SK-N-SH (cell line): ENCODE measurements around the gene RAB40C. TPM values are rescaled to one million over a fixed set of nuclear protein-coding genes. Genes with fewer than 3 reads are reported as not detected.

Source experiments
- CTCF ChIA-PET: fragments of 300-600, 350-600 bp; formaldehyde crosslinking; extraction: SDS; loops from one replicate; lab custom pipeline; 2021; lab: Yijun Ruan, JAX
- POLR2A ChIA-PET: fragments of 350-600 bp; sonication (Branson Sonifier 250); formaldehyde crosslinking; extraction: SDS; loops from one replicate; lab custom pipeline; 2020; ENCODE audit warnings: antibody characterized with exemption, inconsistent platforms; lab: Yijun Ruan, JAX
- DNase-seq: peaks from one replicate; pipeline ENCODE4 v3.0.0; 2012
- H2AFZ ChIP-seq: fragments of 200-600 bp; sonication (generic); 2 replicates; pipeline ENCODE4 v1.8.1; 2016; ENCODE audit warnings: antibody characterized with exemption, mild to moderate bottlenecking, low read depth
- H3F3A ChIP-seq: fragments of 200-600 bp; sonication (generic); replicated peaks from 2 replicates; pipeline ENCODE3; 2016; ENCODE audit warnings: antibody characterized with exemption, mild to moderate bottlenecking; ENCODE audit not compliant: insufficient read depth
- H3K27ac ChIP-seq, 2 experiments: fragments of 200-500 bp in 1 of 2; fragments of 200-600 bp in 1 of 2; sonication (Bioruptor generic) in 1 of 2; sonication (generic), shearing (Covaris generic) in 1 of 2; 2 replicates each; pipeline versions ENCODE4 v1.5.1 to v1.6.1; 2014 to 2016; ENCODE audit warnings: low read depth in 2 of 2, inconsistent platforms in 1 of 2, low read length in 1 of 2, mild to moderate bottlenecking in 1 of 2, mixed read lengths in 1 of 2
- H3K27me3 ChIP-seq: fragments of 200-600 bp; sonication (generic), shearing (Covaris generic); 2 replicates; pipeline ENCODE4 v1.6.1; 2016; ENCODE audit warnings: mixed run types; ENCODE audit not compliant: insufficient read depth
- H3K36me3 ChIP-seq, 2 experiments: fragments of 200-500 bp in 1 of 2; fragments of 200-600 bp in 1 of 2; sonication (Bioruptor generic) in 1 of 2; sonication (generic) in 1 of 2; replicated peaks in 1 of 2; 2 replicates each; pipeline versions ENCODE3 to v1.5.1; 2014 to 2016; ENCODE audit warnings: low read length in 1 of 2, mild to moderate bottlenecking in 1 of 2; ENCODE audit not compliant: insufficient read depth in 2 of 2, control insufficient read depth in 1 of 2
- H3K4me1 ChIP-seq, 2 experiments: fragments of 200-500 bp in 1 of 2; fragments of 200-600 bp in 1 of 2; sonication (Bioruptor generic) in 1 of 2; sonication (generic), shearing (Covaris generic) in 1 of 2; 2 replicates each; pipeline versions ENCODE4 v1.5.1 to v1.6.1; 2014 to 2016; ENCODE audit warnings: low read depth in 1 of 2, low read length in 1 of 2, mixed run types in 1 of 2; ENCODE audit not compliant: insufficient read depth in 2 of 2, control insufficient read depth in 1 of 2
- H3K4me2 ChIP-seq: fragments of 200-600 bp; sonication (generic), shearing (Covaris generic); 2 replicates; pipeline ENCODE4 v1.6.1; 2017; ENCODE audit warnings: mixed run types
- H3K4me3 ChIP-seq, 2 experiments: fragments of 200-500 bp in 1 of 2; fragments of 200-600 bp in 1 of 2; sonication (Bioruptor generic) in 1 of 2; sonication (generic), shearing (Covaris generic) in 1 of 2; 2 replicates each; pipeline versions ENCODE4 v1.5.1 to v1.8.1; 2014 to 2016; ENCODE audit warnings: low read depth in 2 of 2, inconsistent platforms in 1 of 2, low read length in 1 of 2, mild to moderate bottlenecking in 1 of 2, mixed read lengths in 1 of 2, moderate library complexity in 1 of 2
- H3K79me2 ChIP-seq: fragments of 200-600 bp; sonication (generic); 2 replicates; pipeline ENCODE4 v1.8.1; 2017; ENCODE audit warnings: mild to moderate bottlenecking; ENCODE audit not compliant: insufficient read depth
- H3K9ac ChIP-seq: fragments of 200-600 bp; sonication (generic); 2 replicates; pipeline ENCODE4 v1.6.1; 2017; ENCODE audit warnings: mixed run types
- H3K9me2 ChIP-seq: fragments of 200-600 bp; sonication (generic); 2 replicates; pipeline ENCODE4 v1.6.1; 2017; ENCODE audit warnings: mixed run types
- H3K9me3 ChIP-seq: fragments of 200-600 bp; sonication (generic); 2 replicates; pipeline ENCODE4 v1.6.1; 2017; ENCODE audit warnings: mixed run types, mild to moderate bottlenecking, moderate library complexity
- H4K20me1 ChIP-seq: fragments of 200-600 bp; sonication (generic); 2 replicates; pipeline ENCODE4 v1.6.1; 2017; ENCODE audit warnings: mild to moderate bottlenecking, mixed run types; ENCODE audit not compliant: insufficient read depth
- CHD2 ChIP-seq: fragments of 150-350 bp; IDR thresholded peaks from 2 replicates; pipeline ENCODE4 v1.6.1; 2018; ENCODE audit warnings: low read length; ENCODE audit not compliant: partially characterized antibody
- ELF1 ChIP-seq: IDR thresholded peaks from 2 replicates; pipeline ENCODE4 v1.4.0; 2012
- EP300 ChIP-seq, 2 experiments: IDR thresholded peaks; 2 replicates each; pipeline versions ENCODE4 v1.4.0 to v1.6.1; 2012; ENCODE audit warnings: borderline replicate concordance in 1 of 2, low read depth in 1 of 2, low read length in 1 of 2
- FOXM1 ChIP-seq: IDR thresholded peaks from 2 replicates; pipeline ENCODE4 v1.4.0; 2012; ENCODE audit warnings: low read depth, mild to moderate bottlenecking
- GATA2 ChIP-seq: sonication (generic); formaldehyde crosslinking; IDR thresholded peaks from 2 replicates; pipeline ENCODE4 v1.5.0; 2020; ENCODE audit warnings: mild to moderate bottlenecking, missing genetic modification reagents
- JUND ChIP-seq: IDR thresholded peaks from 2 replicates; pipeline ENCODE4 v1.4.0; 2012
- NFIC ChIP-seq: IDR thresholded peaks from 2 replicates; pipeline ENCODE4 v1.4.0; 2012; ENCODE audit warnings: borderline replicate concordance
- POLR2AphosphoS5 ChIP-seq: IDR thresholded peaks from 2 replicates; pipeline ENCODE4 v1.6.1; 2012; ENCODE audit warnings: low read depth, low read length
- RAD21 ChIP-seq: IDR thresholded peaks from 2 replicates; pipeline ENCODE4 v1.6.1; 2012; ENCODE audit warnings: mild to moderate bottlenecking, low read length
- SMC3 ChIP-seq: IDR thresholded peaks from 2 replicates; pipeline ENCODE4 v1.6.1; 2012; ENCODE audit warnings: low read depth, low read length, improper control_type of control experiment
- TAF1 ChIP-seq: IDR thresholded peaks from 2 replicates; pipeline ENCODE4 v1.6.1; 2012; ENCODE audit warnings: low read depth, mild to moderate bottlenecking, low read length, moderate library complexity, borderline replicate concordance
- TCF12 ChIP-seq: IDR thresholded peaks from 2 replicates; pipeline ENCODE4 v1.4.0; 2012
- TEAD4 ChIP-seq: IDR thresholded peaks from 2 replicates; pipeline ENCODE4 v1.4.0; 2012; ENCODE audit warnings: mild to moderate bottlenecking, borderline replicate concordance; ENCODE audit not compliant: insufficient read depth
- YY1 ChIP-seq: IDR thresholded peaks from 2 replicates; pipeline ENCODE4 v1.4.0; 2012; ENCODE audit warnings: low read depth, mild to moderate bottlenecking
- WGBS: methylation state at CpG from one replicate; pipeline ENCODE4 v1.1.6; 2017; ENCODE audit warnings: low lambda C conversion rate; 5-methylcytosine and 5-hydroxymethylcytosine counted together
- polyA plus RNA-seq, 3 experiments: library from polyadenylated mRNA; depleted of rRNA; stranded (reverse); fragments of >200 nt; gene quantifications; 2 replicates each; pipeline ENCODE4 v1.2.3, GENCODE V29; 2012
- TF ChIP-seq, protein P1 (sequence below): IDR thresholded peaks from 2 replicates; pipeline ENCODE4 v1.6.1; 2012; ENCODE audit warnings: mild to moderate bottlenecking, low read depth, low read length, moderate library complexity
- TF ChIP-seq, protein P2 (sequence below): fragments of 200-600 bp; sonication (generic); IDR thresholded peaks from 2 replicates; pipeline ENCODE4 v1.6.1; 2017; ENCODE audit warnings: antibody characterized with exemption, mild to moderate bottlenecking, moderate library complexity
- TF ChIP-seq, protein P3 (sequence below): IDR thresholded peaks from 2 replicates; pipeline ENCODE4 v1.4.0; 2012; ENCODE audit warnings: low read depth
- TF ChIP-seq, protein P4 (sequence below): IDR thresholded peaks from 2 replicates; pipeline ENCODE4 v1.4.0; 2012; ENCODE audit warnings: low read depth, borderline replicate concordance
- TF ChIP-seq, protein P5 (sequence below): fragments of 150-350 bp; IDR thresholded peaks from 2 replicates; pipeline ENCODE4 v1.6.1; 2016; ENCODE audit warnings: mild to moderate bottlenecking, low read depth, low read length

The RAB40C gene
- polyA plus RNA-seq, 1 of the 3 experiments (the other 2 are of a cell fraction): 13.0 TPM

DNA sequence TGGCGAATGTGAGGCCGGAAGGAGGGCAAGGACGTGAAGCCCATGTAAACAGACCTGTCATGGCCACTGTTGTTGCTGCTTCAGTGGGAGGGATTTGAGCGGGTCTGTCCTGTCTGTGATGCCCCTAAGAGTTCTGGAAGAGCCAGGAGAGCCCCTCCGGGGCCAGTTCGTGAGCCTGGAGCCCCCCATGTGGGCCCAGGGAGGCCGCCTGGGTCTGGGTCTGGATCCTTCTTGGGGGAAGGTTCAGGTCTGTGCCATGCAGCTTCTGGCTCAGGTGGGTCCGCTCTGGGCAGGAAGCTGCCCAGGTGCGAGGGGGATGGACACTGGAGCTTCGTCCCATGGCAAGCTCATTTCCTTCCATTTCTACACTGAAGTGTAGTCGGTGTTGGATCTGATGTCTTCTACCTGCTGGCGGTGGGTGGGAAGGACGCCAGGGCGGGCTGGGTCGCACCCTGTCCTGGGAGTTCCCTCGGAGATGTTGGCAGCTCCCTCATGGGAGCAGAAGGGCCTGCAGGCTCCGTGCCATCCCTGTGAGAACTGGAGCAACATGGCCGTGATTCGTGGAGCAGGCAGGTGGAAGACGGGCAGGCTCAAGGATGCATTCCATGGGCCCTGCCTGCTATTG is 29.7 kb downstream of the RAB40C start:
- Histone ChIP-seq H3K4me1 (peaks cover 0 to 11% of the 10 kb centered on the region in 2 experiments; a peak in 1 of 4 replicates), H4K20me1 (peaks cover 10% of the 10 kb centered on the region; the same call in 1 of the 2 replicates), H3K79me2 (peaks cover 9% of the 10 kb centered on the region; the same call in 1 of the 2 replicates), H3F3A (peaks cover 4% of the 10 kb centered on the region), H3K27ac (no peak overlapping the region), H3K36me3 (no peaks in the 10 kb centered on the region), H3K9me3 (no peaks in the 10 kb centered on the region), H2AFZ (no peak overlapping the region), H3K4me3 (no peak overlapping the region), H3K9me2 (no peaks in the 10 kb centered on the region), H3K4me2 (no peak overlapping the region), H3K27me3 (no peaks in the 10 kb centered on the region), H3K9ac (no peak overlapping the region)
- no peak for TF ChIP-seq TEAD4
- no peak for TF ChIP-seq EP300 (IDR thresholded peaks at IDR 0.05; ENCODE audit: borderline replicate concordance in 1 of 2, low read depth in 1 of 2, low read length in 1 of 2)
- TF ChIP-seq, protein P1, sequence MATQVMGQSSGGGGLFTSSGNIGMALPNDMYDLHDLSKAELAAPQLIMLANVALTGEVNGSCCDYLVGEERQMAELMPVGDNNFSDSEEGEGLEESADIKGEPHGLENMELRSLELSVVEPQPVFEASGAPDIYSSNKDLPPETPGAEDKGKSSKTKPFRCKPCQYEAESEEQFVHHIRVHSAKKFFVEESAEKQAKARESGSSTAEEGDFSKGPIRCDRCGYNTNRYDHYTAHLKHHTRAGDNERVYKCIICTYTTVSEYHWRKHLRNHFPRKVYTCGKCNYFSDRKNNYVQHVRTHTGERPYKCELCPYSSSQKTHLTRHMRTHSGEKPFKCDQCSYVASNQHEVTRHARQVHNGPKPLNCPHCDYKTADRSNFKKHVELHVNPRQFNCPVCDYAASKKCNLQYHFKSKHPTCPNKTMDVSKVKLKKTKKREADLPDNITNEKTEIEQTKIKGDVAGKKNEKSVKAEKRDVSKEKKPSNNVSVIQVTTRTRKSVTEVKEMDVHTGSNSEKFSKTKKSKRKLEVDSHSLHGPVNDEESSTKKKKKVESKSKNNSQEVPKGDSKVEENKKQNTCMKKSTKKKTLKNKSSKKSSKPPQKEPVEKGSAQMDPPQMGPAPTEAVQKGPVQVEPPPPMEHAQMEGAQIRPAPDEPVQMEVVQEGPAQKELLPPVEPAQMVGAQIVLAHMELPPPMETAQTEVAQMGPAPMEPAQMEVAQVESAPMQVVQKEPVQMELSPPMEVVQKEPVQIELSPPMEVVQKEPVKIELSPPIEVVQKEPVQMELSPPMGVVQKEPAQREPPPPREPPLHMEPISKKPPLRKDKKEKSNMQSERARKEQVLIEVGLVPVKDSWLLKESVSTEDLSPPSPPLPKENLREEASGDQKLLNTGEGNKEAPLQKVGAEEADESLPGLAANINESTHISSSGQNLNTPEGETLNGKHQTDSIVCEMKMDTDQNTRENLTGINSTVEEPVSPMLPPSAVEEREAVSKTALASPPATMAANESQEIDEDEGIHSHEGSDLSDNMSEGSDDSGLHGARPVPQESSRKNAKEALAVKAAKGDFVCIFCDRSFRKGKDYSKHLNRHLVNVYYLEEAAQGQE: no peak
- TF ChIP-seq, protein P2, sequence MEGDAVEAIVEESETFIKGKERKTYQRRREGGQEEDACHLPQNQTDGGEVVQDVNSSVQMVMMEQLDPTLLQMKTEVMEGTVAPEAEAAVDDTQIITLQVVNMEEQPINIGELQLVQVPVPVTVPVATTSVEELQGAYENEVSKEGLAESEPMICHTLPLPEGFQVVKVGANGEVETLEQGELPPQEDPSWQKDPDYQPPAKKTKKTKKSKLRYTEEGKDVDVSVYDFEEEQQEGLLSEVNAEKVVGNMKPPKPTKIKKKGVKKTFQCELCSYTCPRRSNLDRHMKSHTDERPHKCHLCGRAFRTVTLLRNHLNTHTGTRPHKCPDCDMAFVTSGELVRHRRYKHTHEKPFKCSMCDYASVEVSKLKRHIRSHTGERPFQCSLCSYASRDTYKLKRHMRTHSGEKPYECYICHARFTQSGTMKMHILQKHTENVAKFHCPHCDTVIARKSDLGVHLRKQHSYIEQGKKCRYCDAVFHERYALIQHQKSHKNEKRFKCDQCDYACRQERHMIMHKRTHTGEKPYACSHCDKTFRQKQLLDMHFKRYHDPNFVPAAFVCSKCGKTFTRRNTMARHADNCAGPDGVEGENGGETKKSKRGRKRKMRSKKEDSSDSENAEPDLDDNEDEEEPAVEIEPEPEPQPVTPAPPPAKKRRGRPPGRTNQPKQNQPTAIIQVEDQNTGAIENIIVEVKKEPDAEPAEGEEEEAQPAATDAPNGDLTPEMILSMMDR: no peak
- TF ChIP-seq SMC3: no peak
- TF ChIP-seq TAF1: no peak
- TF ChIP-seq, protein P3, sequence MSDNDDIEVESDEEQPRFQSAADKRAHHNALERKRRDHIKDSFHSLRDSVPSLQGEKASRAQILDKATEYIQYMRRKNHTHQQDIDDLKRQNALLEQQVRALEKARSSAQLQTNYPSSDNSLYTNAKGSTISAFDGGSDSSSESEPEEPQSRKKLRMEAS: no peak
- TF ChIP-seq, protein P4, sequence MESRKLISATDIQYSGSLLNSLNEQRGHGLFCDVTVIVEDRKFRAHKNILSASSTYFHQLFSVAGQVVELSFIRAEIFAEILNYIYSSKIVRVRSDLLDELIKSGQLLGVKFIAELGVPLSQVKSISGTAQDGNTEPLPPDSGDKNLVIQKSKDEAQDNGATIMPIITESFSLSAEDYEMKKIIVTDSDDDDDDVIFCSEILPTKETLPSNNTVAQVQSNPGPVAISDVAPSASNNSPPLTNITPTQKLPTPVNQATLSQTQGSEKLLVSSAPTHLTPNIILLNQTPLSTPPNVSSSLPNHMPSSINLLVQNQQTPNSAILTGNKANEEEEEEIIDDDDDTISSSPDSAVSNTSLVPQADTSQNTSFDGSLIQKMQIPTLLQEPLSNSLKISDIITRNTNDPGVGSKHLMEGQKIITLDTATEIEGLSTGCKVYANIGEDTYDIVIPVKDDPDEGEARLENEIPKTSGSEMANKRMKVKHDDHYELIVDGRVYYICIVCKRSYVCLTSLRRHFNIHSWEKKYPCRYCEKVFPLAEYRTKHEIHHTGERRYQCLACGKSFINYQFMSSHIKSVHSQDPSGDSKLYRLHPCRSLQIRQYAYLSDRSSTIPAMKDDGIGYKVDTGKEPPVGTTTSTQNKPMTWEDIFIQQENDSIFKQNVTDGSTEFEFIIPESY: no peak
- TF ChIP-seq, protein P5, sequence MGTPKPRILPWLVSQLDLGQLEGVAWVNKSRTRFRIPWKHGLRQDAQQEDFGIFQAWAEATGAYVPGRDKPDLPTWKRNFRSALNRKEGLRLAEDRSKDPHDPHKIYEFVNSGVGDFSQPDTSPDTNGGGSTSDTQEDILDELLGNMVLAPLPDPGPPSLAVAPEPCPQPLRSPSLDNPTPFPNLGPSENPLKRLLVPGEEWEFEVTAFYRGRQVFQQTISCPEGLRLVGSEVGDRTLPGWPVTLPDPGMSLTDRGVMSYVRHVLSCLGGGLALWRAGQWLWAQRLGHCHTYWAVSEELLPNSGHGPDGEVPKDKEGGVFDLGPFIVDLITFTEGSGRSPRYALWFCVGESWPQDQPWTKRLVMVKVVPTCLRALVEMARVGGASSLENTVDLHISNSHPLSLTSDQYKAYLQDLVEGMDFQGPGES: no peak
- TF ChIP-seq JUND: no peak
- no peak for TF ChIP-seq ELF1
- TF ChIP-seq CHD2: no peak
- no peak for TF ChIP-seq FOXM1
- no peak for TF ChIP-seq GATA2 (CRISPR knock-in tag)
- no peak for TF ChIP-seq NFIC
- no peak for TF ChIP-seq POLR2AphosphoS5
- no peak for TF ChIP-seq YY1
- no peak for TF ChIP-seq RAD21
- TF ChIP-seq TCF12: no peak
- no peak for DNase-seq
- CTCF ChIA-PET: interaction anchor here (1.1 kb wide), 1 partner anchor 29 kb away, joined by 3 read pairs; no protein-coding TSS in a partner anchor
- WGBS: 95% methylated on average over 14 of the region's 20 CpGs
- POLR2A ChIA-PET: interaction anchor here (0.6 kb wide), 1 partner anchor 87 kb away, joined by 4 read pairs; no protein-coding TSS in a partner anchor
